Measurements from ENCODE around the gene LHFPL4. TPM values are rescaled to one million over a fixed set of nuclear protein-coding genes. Genes with fewer than 3 reads are reported as not detected.
"Not testable (repeated sequence)": the region's sequence is repeated elsewhere in the genome, so short reads cannot be mapped to it uniquely, and the experiment has no call there.

LHFPL4 gene
- polyA plus RNA-seq, 2 of the 4 experiments (the other 2 are of a cell fraction) = 0.08 to 0.39 TPM

DNA sequence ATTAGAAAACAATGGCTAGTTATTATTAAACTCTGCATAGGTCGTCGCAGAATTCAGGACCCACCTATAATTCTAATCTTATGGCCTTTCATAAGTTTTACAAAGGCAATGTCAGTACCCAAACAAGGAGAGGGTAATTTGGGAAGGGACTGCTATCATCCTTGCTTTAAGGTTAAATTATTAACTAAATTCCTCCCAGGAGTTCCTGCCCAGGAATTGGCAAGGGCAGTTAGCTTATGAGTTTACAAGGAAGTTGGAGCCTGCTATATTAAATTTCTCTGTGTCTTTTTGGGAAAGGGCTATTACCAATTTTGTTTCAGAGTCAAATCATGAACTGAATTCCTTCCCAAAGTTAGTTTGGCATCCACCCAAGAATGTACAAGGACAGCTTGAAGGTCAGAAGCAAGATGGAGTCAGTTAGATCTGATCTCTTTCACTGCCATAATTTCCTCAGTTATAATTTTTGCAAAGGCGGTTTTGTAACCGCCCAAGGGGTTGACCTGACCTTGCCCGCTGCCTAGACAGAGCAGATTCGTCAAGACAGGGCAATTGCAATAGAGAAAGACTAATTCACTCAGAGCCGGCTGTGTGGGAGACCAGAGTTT lies 45.3 kb upstream of the LHFPL4 start:
- Histone ChIP-seq H3K27ac (no peak overlapping the region), H3K4me1 (no peaks in the 10 kb centered on the region), H3K4me3 (no peak overlapping the region), H3K9me3 (0 out of 3 replicates have a peak, but pooled peaks cover 3% of the 10 kb centered on the region), H3K4me2 (no peak overlapping the region)
- no peak for DNase-seq (ENCODE audit: low read depth in 1 of 2, low spot score in 1 of 2)
- no peak for FAIRE-seq
- ChIA-PET POLR2A (no interaction called here), CTCF (no interaction called here)
- no peak for ATAC-seq
- TF ChIP-seq PHF8 (IDR thresholded peaks at IDR 0.05; ENCODE audit: borderline replicate concordance, low read depth) (no peak), RCOR1 (IDR thresholded peaks at IDR 0.05; ENCODE audit: low read depth, low read length) (no peak), HOXB5 (CRISPR knock-in tag; IDR thresholded peaks at IDR 0.05) (no peak), ZSCAN20 (CRISPR knock-in tag; IDR thresholded peaks at IDR 0.05) (no peak), ZNF302 (CRISPR knock-in tag; IDR thresholded peaks at IDR 0.05) (no peak), HDAC2 (IDR thresholded peaks at IDR 0.05) (no peak)
- TF ChIP-seq, protein P1, sequence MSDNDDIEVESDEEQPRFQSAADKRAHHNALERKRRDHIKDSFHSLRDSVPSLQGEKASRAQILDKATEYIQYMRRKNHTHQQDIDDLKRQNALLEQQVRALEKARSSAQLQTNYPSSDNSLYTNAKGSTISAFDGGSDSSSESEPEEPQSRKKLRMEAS (IDR thresholded peaks at IDR 0.05) = no peak
- 85% methylated on average over 7 of the region's 7 CpGs for WGBS (ENCODE audit: missing lambda C conversion rate)

DNA sequence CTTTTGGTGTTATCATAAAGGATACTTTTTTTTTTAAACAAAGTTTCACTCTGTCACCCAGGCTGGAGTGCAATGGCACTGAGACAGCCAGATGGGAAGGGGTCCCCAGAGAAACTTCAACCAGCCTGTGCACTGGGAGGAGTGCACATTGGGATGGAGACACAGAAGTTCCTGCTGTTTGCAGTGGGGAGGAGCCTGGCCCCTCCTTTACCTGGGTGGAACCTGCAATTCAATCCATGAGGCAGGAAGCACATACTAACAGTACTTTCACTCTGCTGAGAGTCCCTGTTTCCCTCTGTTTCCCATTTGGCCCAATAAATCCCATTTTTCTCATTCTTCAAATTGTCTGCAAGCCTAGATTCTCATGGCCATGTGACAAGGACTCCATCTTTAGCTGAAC lies 42.3 kb upstream of the LHFPL4 start:
- CTCF ChIA-PET = no interaction called here
- Histone ChIP-seq H3K9me3 (0 out of 3 replicates have a peak, but pooled peaks cover 3% of the 10 kb centered on the region), H3K4me3 (no peak overlapping the region), H3K4me2 (no peak overlapping the region), H3K27ac (no peak overlapping the region), H3K4me1 (no peaks in the 10 kb centered on the region)
- FAIRE-seq (no peak), ATAC-seq (no peak), DNase-seq (ENCODE audit: low read depth in 1 of 2, low spot score in 1 of 2) (no peak)
- no peak for TF ChIP-seq FOSL2 (IDR thresholded peaks at IDR 0.05)
- TF ChIP-seq FOSL2 (CRISPR knock-in tag; IDR thresholded peaks at IDR 0.05) = no peak
- TF ChIP-seq EP300 (IDR thresholded peaks at IDR 0.05) = no peak
- no peak for TF ChIP-seq ZC3H11A (IDR thresholded peaks at IDR 0.05)
- TF ChIP-seq CBX2 (IDR thresholded peaks at IDR 0.05; ENCODE audit: borderline replicate concordance, low read depth) = no peak
- no peak for TF ChIP-seq NFE2L2 (conservative IDR thresholded peaks at IDR 0.05; ENCODE audit: low read length)
- no peak for TF ChIP-seq ESRRA (IDR thresholded peaks at IDR 0.05; ENCODE audit: borderline replicate concordance, low read length)
- TF ChIP-seq, protein P2, sequence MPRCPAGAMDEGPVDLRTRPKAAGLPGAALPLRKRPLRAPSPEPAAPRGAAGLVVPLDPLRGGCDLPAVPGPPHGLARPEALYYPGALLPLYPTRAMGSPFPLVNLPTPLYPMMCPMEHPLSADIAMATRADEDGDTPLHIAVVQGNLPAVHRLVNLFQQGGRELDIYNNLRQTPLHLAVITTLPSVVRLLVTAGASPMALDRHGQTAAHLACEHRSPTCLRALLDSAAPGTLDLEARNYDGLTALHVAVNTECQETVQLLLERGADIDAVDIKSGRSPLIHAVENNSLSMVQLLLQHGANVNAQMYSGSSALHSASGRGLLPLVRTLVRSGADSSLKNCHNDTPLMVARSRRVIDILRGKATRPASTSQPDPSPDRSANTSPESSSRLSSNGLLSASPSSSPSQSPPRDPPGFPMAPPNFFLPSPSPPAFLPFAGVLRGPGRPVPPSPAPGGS (IDR thresholded peaks at IDR 0.05) = no peak
- TF ChIP-seq, protein P3, sequence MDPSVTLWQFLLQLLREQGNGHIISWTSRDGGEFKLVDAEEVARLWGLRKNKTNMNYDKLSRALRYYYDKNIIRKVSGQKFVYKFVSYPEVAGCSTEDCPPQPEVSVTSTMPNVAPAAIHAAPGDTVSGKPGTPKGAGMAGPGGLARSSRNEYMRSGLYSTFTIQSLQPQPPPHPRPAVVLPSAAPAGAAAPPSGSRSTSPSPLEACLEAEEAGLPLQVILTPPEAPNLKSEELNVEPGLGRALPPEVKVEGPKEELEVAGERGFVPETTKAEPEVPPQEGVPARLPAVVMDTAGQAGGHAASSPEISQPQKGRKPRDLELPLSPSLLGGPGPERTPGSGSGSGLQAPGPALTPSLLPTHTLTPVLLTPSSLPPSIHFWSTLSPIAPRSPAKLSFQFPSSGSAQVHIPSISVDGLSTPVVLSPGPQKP (IDR thresholded peaks at IDR 0.05; ENCODE audit: low read depth, low read length) = no peak
- no peak for TF ChIP-seq PHF8 (IDR thresholded peaks at IDR 0.05; ENCODE audit: borderline replicate concordance, low read depth)
- POLR2A ChIA-PET = no interaction called here

DNA sequence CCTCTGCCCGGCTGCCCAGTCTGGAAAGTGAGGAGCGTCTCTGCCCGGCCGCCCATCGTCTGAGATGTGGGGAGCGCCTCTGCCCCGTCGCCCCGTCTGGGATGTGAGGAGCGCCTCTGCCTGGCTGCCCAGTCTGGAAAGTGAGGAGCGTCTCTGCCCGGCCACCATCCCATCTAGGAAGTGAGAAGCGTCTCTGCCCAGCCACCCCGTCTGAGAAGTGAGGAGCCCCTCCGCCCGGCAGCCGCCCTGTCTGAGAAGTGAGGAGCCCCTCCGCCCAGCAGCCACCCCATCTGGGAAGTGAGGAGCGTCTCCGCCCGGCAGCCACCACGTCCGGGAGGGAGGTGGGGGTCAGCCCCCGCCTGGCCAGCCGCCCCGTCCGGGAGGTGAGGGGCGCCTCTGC lies 38.2 kb upstream of the LHFPL4 start:
- H3K9me3 ChIP-seq; DNase-seq (ENCODE audit: low read depth in 1 of 2, low spot score in 1 of 2); CTCF ChIA-PET; H3K4me2 ChIP-seq; H3K27ac ChIP-seq; H3K4me1 ChIP-seq; FAIRE-seq; H3K4me3 ChIP-seq; ATAC-seq: not testable (repeated sequence)
- POLR2A ChIA-PET = interaction anchor here (0.6 kb wide), 1 partner anchor 1022 kb away, joined by 6 read pairs; no protein-coding TSS in a partner anchor
- 80% methylated on average over 1 of the region's 28 CpGs for whole genome bisulfite sequencing (ENCODE audit: missing lambda C conversion rate)

DNA sequence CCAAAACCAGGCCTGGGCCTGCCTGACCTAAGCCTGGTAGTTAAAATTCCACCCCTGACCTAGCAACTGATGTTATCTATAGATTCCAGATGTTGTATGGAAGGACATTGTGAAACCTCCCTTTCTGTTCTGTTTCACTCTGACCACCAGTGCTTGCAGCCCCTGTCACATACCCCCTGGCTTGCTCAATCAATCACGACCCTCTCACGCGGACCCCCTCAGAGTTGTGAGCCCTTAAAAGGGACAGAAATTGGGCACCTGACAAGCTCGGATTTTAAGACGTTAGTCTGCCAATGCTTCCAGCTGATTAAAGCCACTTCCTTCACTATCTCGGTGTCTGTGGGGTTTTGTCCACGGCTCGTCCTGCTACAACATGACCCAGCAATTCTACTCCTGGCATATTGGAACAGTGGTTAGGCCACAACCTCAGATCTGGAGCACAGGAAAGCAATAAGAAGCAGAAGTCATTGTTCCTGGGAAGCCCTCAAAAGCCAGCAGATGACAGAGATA lies 36.7 kb upstream of the LHFPL4 start:
- TF ChIP-seq HOXA7 (CRISPR knock-in tag; IDR thresholded peaks at IDR 0.05) (no peak), POLR2A (IDR thresholded peaks at IDR 0.05; ENCODE audit: low read length) (no peak), RNF2 (IDR thresholded peaks at IDR 0.05; ENCODE audit: borderline replicate concordance, low read depth) (no peak), FOSB (CRISPR knock-in tag; IDR thresholded peaks at IDR 0.05) (no peak), ZNF302 (CRISPR knock-in tag; IDR thresholded peaks at IDR 0.05) (no peak), SMC3 (IDR thresholded peaks at IDR 0.05) (no peak), POLR2AphosphoS2 (conservative IDR thresholded peaks at IDR 0.05; ENCODE audit: low read length) (no peak), PHF8 (IDR thresholded peaks at IDR 0.05; ENCODE audit: borderline replicate concordance, low read depth) (no peak)
- TF ChIP-seq, protein P4, sequence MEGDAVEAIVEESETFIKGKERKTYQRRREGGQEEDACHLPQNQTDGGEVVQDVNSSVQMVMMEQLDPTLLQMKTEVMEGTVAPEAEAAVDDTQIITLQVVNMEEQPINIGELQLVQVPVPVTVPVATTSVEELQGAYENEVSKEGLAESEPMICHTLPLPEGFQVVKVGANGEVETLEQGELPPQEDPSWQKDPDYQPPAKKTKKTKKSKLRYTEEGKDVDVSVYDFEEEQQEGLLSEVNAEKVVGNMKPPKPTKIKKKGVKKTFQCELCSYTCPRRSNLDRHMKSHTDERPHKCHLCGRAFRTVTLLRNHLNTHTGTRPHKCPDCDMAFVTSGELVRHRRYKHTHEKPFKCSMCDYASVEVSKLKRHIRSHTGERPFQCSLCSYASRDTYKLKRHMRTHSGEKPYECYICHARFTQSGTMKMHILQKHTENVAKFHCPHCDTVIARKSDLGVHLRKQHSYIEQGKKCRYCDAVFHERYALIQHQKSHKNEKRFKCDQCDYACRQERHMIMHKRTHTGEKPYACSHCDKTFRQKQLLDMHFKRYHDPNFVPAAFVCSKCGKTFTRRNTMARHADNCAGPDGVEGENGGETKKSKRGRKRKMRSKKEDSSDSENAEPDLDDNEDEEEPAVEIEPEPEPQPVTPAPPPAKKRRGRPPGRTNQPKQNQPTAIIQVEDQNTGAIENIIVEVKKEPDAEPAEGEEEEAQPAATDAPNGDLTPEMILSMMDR (IDR thresholded peaks at IDR 0.05) = no peak
- TF ChIP-seq, protein P5, sequence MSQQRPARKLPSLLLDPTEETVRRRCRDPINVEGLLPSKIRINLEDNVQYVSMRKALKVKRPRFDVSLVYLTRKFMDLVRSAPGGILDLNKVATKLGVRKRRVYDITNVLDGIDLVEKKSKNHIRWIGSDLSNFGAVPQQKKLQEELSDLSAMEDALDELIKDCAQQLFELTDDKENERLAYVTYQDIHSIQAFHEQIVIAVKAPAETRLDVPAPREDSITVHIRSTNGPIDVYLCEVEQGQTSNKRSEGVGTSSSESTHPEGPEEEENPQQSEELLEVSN (IDR thresholded peaks at IDR 0.05; ENCODE audit: borderline replicate concordance, low read depth) = no peak
- TF ChIP-seq, protein P1 (IDR thresholded peaks at IDR 0.05) = no peak
- no peak overlapping the region for H3K4me3 ChIP-seq
- no peak for FAIRE-seq
- no peaks in the 10 kb centered on the region for H3K9me3 ChIP-seq
- 46% methylated on average over 8 of the region's 8 CpGs for WGBS (ENCODE audit: missing lambda C conversion rate)
- ATAC-seq = no peak
- H3K4me1 ChIP-seq = no peaks in the 10 kb centered on the region
- ChIA-PET CTCF (no interaction called here), POLR2A (no interaction called here)
- no peak overlapping the region for H3K27ac ChIP-seq
- DNase-seq (ENCODE audit: low read depth in 1 of 2, low spot score in 1 of 2) = no peak
- no peak overlapping the region for H3K4me2 ChIP-seq
